HK-2 (cell line): Measurements from ENCODE around the gene PHACTR1.
"Not testable (repeated sequence)": the region's sequence is repeated elsewhere in the genome, so short reads cannot be mapped to it uniquely, and the experiment has no call there.

ENCODE experiments used
- DNase-seq: peaks from one replicate; pipeline ENCODE4 v3.0.0-alpha.2; 2018; ENCODE audit not compliant: unreplicated experiment

The PHACTR1 gene

DNA sequence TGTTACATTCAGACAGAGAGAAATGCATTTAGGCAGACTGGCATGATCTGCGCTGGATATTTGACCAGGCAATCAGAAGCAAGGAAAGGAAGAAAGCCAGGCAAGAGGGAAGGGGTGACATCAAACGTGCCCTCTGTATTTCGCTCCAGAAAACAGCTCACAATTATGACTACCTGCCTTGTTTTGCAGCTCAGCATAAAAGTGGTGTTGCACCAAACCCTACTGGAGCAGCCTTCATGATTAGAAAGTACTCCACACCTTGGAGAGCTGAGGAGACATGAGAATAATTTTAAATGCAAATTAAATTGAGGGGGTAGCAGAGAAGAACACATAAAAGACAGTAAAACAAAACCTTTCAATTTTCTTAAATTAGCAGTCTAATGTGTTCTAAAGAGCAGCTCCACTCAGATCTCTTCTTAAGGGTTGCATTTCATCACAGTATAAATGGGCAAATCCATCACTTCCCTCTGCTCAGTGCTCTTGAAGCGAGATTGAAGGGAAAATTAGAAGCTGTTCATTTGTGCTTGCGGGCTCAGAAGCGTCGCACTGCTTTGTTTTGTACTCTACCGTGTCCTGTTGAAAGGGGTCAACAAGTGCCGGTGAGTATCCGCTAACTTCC lies at the start of gene PHACTR1:
Gene PHACTR1 (plus strand): TSS at position 470 of the 619 bp plus-strand sequence.
- no peak for DNase-seq

- no peak for DNase-seq
Observed at GRCh38 chr6:12666886-12667285, 49.7 kb upstream of the PHACTR1 start.

DNA sequence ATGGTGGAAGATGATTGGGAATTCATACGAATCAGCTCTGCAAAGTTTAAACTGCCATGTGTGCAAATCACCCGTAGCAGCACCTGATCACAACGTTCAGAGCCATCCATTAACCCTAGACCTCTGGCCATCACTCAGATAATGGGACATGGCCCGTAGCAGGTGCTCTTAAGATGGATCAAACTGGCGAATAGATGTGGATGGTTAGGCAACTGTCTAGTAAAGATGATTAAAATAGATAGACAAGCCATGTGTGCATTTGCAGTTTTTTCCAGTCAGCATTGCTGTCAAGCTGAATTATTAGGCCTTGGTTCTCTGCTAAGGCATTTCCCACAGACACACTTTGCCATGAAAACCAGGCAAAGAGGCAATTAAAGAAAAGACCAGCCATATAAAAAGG lies 40.6 kb upstream of the PHACTR1 start:
- DNase-seq = no peak

- no peak for DNase-seq
Observed at GRCh38 chr6:12679341-12679740, 37.2 kb upstream of the PHACTR1 start.

GRCh38 chr6:12693122-12693521 lies 23.4 kb upstream of the PHACTR1 start:
- DNase-seq = no peak

- no peak for DNase-seq
Observed at GRCh38 chr6:12698298-12698697, 18.3 kb upstream of the PHACTR1 start.

DNA sequence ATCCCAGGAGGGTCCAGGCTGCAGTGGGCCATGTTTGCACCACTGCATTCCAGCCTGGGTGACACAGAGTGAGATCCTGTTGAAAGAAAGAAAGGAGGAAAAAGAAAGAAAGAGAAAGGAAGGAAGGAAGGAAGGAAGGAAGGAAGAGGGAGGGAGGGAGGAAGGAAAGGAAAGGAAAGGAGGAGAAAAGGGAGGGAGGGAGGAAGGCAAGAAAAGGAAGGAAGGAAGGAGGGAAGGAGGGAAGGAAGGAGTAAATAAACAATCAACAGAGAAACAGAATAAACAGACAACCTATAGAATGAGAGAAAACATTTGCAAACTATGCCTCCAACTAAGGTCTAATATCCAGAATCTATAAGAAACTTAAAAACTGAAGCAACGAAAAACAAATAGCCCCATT lies 11.6 kb upstream of the PHACTR1 start:
- DNase-seq = no peak

GRCh38 chr6:12709116-12709515 lies 7.5 kb upstream of the PHACTR1 start:
- peak; percentile 8 for DNase-seq

DNA sequence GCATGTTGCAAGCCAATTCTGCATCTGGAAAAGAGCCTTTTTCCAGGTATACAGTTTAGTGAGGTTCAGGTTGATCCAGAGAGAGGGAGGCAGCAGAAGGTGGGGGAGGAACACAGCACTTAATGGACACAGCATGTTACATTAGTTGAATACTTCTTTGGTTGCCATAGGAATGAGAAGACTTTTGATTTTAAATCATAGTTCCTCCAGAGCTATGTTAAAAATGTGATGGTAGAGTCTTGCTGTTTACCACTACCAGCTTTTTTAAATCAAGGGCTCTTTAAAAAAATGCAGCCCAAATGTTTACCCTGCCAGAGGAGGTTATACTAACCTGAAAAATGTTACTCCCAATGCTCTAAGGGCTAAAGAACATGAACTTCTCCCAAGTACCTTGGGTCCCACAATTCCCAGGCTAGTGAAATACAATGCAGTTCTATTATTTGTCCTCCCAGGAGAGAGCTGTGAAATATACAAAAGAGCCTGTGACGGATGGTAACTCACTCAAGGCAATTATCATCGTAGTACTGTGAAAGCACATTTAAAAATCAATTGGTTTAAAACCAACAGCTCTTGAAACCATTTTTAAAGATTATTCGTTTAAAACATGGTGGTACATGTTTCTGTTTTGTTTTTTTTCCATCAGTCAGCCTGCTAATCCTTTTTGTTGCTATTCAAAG lies 6.9 kb upstream of the PHACTR1 start:
- no peak for DNase-seq

GRCh38 chr6:12710921-12711320 lies 5.6 kb upstream of the PHACTR1 start:
- DNase-seq = no peak

- DNase-seq = no peak
Observed at GRCh38 chr6:12714022-12714421, 2.5 kb upstream of the PHACTR1 start.

GRCh38 chr6:12715437-12715836 lies 1.1 kb upstream of the PHACTR1 start:
- DNase-seq = no peak

DNA sequence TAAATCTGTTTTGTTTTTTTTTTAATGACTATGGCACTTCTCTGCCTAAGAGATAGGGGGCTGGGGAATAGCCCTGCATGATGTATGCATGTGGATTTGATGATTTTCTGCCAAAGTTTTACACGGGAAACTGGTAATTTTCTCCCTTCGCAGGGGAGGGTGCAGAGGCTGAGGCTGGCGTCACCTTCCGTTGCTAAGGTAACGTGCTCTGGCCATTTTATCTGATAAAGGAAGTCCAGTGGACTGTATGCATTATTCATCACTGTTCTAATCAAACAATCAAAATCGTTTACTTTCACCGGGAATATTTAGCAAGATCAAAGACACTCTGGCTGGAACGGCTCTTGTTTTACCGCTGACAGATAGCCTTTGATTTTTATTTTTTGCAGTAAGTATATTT lies 789 bp downstream of the PHACTR1 start:
- no peak for DNase-seq

GRCh38 chr6:12718015-12718414 lies 1.4 kb downstream of the PHACTR1 start:
- peak; percentile 1 for DNase-seq

GRCh38 chr6:12719017-12719416 lies 2.5 kb downstream of the PHACTR1 start:
- DNase-seq = no peak

DNA sequence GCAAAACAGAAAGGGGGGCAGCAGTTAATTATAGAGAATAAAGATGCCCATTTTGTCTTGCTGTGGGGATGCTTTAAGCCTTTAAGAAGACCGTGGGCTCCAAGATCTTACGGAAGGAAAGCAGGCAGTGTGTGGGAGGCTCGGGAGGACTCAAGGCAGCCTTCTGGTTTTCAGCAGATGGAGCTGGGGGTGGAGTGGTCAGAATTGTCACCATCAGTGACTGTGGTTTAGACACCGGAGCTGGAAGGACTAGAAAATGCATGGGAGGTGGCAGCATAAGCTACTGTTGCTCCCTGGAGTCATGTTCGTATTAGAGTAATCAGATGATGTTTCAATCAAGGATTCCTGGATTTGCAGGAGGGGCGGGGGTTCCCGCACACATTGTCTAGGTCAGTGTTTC lies 3.7 kb downstream of the PHACTR1 start:
- DNase-seq = no peak

DNA sequence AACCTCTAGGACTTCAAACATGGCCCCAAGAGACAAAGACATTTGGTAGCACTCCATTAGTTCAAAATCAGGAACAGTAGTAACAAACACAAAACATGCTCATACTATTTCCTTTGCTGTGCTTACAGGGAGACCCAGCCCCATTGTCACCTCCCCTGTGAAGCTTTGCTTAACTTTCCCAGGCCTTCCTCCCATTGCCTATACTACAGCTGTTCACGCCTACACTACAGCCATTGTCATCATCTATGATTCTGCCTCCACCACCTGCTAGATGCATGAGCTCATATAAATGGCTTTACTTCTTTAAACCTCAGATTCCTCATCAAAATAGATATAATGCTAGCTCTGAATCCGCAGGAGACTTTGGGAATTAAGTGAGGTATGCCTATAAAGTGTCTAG lies 8.7 kb downstream of the PHACTR1 start:
- DNase-seq = no peak

GRCh38 chr6:12729467-12729866 lies 12.9 kb downstream of the PHACTR1 start:
- no peak for DNase-seq

- DNase-seq = not testable (repeated sequence)
Observed at GRCh38 chr6:12730809-12731208, 14.2 kb downstream of the PHACTR1 start.

GRCh38 chr6:12733876-12734275 lies 17.3 kb downstream of the PHACTR1 start:
- no peak for DNase-seq

GRCh38 chr6:12735786-12736185 lies 19.2 kb downstream of the PHACTR1 start:
- no peak for DNase-seq

- DNase-seq = no peak
Observed at GRCh38 chr6:12748411-12748810, 31.8 kb downstream of the PHACTR1 start.

- no peak for DNase-seq
Observed at GRCh38 chr6:12748815-12749521, 32.4 kb downstream of the PHACTR1 start.
